ENCODE measurements around the gene PUM2.

DNA sequence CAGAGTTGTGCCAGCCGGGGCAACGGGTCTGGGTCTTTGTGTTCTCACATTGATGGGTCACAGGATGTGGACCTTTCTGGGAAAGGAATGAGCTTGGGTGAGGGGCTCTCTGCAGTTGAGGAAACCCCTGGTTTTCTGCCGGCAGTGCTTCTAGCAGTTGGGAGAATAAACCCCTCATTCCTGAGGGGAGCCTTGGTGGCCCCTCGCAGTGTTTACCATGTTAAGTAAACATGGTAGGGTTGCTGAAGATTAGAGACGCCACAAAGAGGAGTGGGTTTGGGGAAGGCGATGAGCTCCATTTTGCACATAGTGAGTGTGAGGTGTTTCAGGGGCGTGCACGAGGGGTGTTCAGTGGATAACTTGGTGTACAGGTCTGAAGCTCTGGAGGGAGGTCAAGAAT is 27.7 kb upstream of the PUM2 start:
- TF ChIP-seq GATA2 (IDR thresholded peaks at IDR 0.05; ENCODE audit: low read depth, low read length) (no peak), GATA3 (IDR thresholded peaks at IDR 0.05; ENCODE audit: low read depth, low read length) (no peak)
